Activated naive CD4-positive, alpha-beta T cell treated with anti-CD3 and anti-CD28 coated beads, Interleukin-2, amount 50 U/mL, for 72 hours (primary cell): Measurements from ENCODE around the gene DPYD. TPM values are rescaled to one million over a fixed set of nuclear protein-coding genes. Genes with fewer than 3 reads are reported as not detected.

Source experiments
- ATAC-seq, 2 donors: fragments of 150-1000 bp; cut with Tn5 transposase; 2 replicates each; pipeline ENCODE4 v1.10.0; 2021; ENCODE audit warnings: mild to moderate bottlenecking in 2 of 2, moderate library complexity in 2 of 2
- DNase-seq, 2 donors: peaks; one replicate each; pipeline ENCODE4 v3.0.0; 2021 to 2022; ENCODE audit warnings: low spot score in 2 of 2
- H3K27ac Mint-ChIP-seq, 2 donors: one replicate each; pipeline ENCODE4 v1.8.0; 2022; ENCODE audit warnings: mild to moderate bottlenecking in 2 of 2, mixed read lengths in 2 of 2
- H3K36me3 Mint-ChIP-seq, 2 donors: one replicate each; pipeline ENCODE4 v1.8.0; 2022; ENCODE audit warnings: mixed read lengths in 2 of 2
- H3K9me3 Mint-ChIP-seq, 2 donors: one replicate each; pipeline ENCODE4 v1.8.0; 2022; ENCODE audit warnings: mixed read lengths in 2 of 2
- total RNA-seq, 2 donors: library from RNA; stranded (reverse); gene quantifications; one replicate each; pipeline ENCODE4 v1.2.3, GENCODE V29; 2022

The DPYD gene
- total RNA-seq, 2 donors from 2014 or later, result 10.7 to 11.7 TPM

GRCh38 chr1:97384294-97384968 is 536.4 kb downstream of the DPYD start:
- Mint-ChIP-seq H3K36me3 (no peaks in the 10 kb centered on the region), H3K9me3 (no peaks in the 10 kb centered on the region), H3K27ac (no peak overlapping the region)
- ATAC-seq, result no peak
- no peak for DNase-seq

GRCh38 chr1:97383797-97384196 is 537.0 kb downstream of the DPYD start:
- no peaks in the 10 kb centered on the region for H3K36me3 Mint-ChIP-seq
- H3K27ac Mint-ChIP-seq, result no peak overlapping the region
- peaks cover 0 to 3% of the 10 kb centered on the region in 2 donors for H3K9me3 Mint-ChIP-seq
- ATAC-seq (no peak), DNase-seq (no peak)

- ATAC-seq (no peak), DNase-seq (no peak)
- Mint-ChIP-seq H3K36me3 (no peaks in the 10 kb centered on the region), H3K9me3 (peaks cover 0 to 4% of the 10 kb centered on the region in 2 donors), H3K27ac (no peak overlapping the region)
Measured at GRCh38 chr1:97382206-97382605, 538.6 kb downstream of the DPYD start.

GRCh38 chr1:97379387-97380075 is 541.3 kb downstream of the DPYD start:
- Mint-ChIP-seq H3K27ac (peak overlapping the region in 1 of 2 donors; percentile 68), H3K36me3 (no peaks in the 10 kb centered on the region), H3K9me3 (peaks cover 0 to 4% of the 10 kb centered on the region in 2 donors)
- ATAC-seq (peak; percentile 43 to 50), DNase-seq (no peak)

- Mint-ChIP-seq H3K27ac (no peak overlapping the region), H3K36me3 (no peaks in the 10 kb centered on the region), H3K9me3 (peaks cover 0 to 4% of the 10 kb centered on the region in 2 donors)
- no peak for DNase-seq
- no peak for ATAC-seq
Measured at GRCh38 chr1:97378596-97378995, 542.2 kb downstream of the DPYD start.

- no peak for DNase-seq
- no peak for ATAC-seq
- no peaks in the 10 kb centered on the region for H3K36me3 Mint-ChIP-seq
- peaks cover 0 to 4% of the 10 kb centered on the region in 2 donors for H3K9me3 Mint-ChIP-seq
- peak overlapping the region in 1 of 2 donors; percentile 32 for H3K27ac Mint-ChIP-seq
Measured at GRCh38 chr1:97377432-97378034, 543.3 kb downstream of the DPYD start.

- no peak for DNase-seq
- H3K36me3 Mint-ChIP-seq, result peaks cover 5 to 8% of the 10 kb centered on the region in 2 donors
- no peaks in the 10 kb centered on the region for H3K9me3 Mint-ChIP-seq
- no peak overlapping the region for H3K27ac Mint-ChIP-seq
- no peak for ATAC-seq
Measured at GRCh38 chr1:97373000-97373399, 547.8 kb downstream of the DPYD start.

GRCh38 chr1:97372531-97372930 is 548.3 kb downstream of the DPYD start:
- H3K27ac Mint-ChIP-seq, result no peak overlapping the region
- no peak for DNase-seq

GRCh38 chr1:97368296-97368695 is 552.5 kb downstream of the DPYD start:
- Mint-ChIP-seq H3K9me3 (peaks cover 6% of the 10 kb centered on the region in 2 donors), H3K36me3 (peaks cover 5 to 20% of the 10 kb centered on the region in 2 donors), H3K27ac (no peak overlapping the region)
- ATAC-seq (no peak), DNase-seq (no peak)

More at GRCh38 chr1:97372531-97372930, 548.3 kb downstream of the DPYD start:
- ATAC-seq, result no peak
- H3K36me3 Mint-ChIP-seq, result peaks cover 5 to 11% of the 10 kb centered on the region in 2 donors
- H3K9me3 Mint-ChIP-seq, result no peaks in the 10 kb centered on the region

GRCh38 chr1:97366984-97367383 is 553.9 kb downstream of the DPYD start:
- ATAC-seq, result no peak
- peaks cover 5 to 20% of the 10 kb centered on the region in 2 donors for H3K36me3 Mint-ChIP-seq
- H3K27ac Mint-ChIP-seq, result no peak overlapping the region
- peaks cover 6% of the 10 kb centered on the region in 2 donors for H3K9me3 Mint-ChIP-seq
- DNase-seq, result no peak

- Mint-ChIP-seq H3K9me3 (peaks cover 11% of the 10 kb centered on the region in 2 donors), H3K36me3 (peaks cover 6 to 31% of the 10 kb centered on the region in 2 donors), H3K27ac (no peak overlapping the region)
- DNase-seq (no peak), ATAC-seq (no peak)
Measured at GRCh38 chr1:97365026-97365425, 555.8 kb downstream of the DPYD start.

GRCh38 chr1:97364086-97364485 is 556.7 kb downstream of the DPYD start:
- DNase-seq, result no peak
- peaks cover 15 to 18% of the 10 kb centered on the region in 2 donors for H3K9me3 Mint-ChIP-seq
- ATAC-seq, result no peak
- H3K36me3 Mint-ChIP-seq, result peaks cover 9 to 39% of the 10 kb centered on the region in 2 donors
- H3K27ac Mint-ChIP-seq, result no peak overlapping the region

- no peak for DNase-seq
- Mint-ChIP-seq H3K36me3 (peaks cover 17 to 43% of the 10 kb centered on the region in 2 donors), H3K9me3 (peaks cover 12 to 16% of the 10 kb centered on the region in 2 donors), H3K27ac (no peak overlapping the region)
- no peak for ATAC-seq
Measured at GRCh38 chr1:97356309-97356708, 564.5 kb downstream of the DPYD start.

- H3K27ac Mint-ChIP-seq, result no peak overlapping the region
- no peak for DNase-seq
- no peaks in the 10 kb centered on the region for H3K9me3 Mint-ChIP-seq
- no peak for ATAC-seq
- peaks cover 0 to 11% of the 10 kb centered on the region in 2 donors for H3K36me3 Mint-ChIP-seq
Measured at GRCh38 chr1:97352936-97353382, 567.9 kb downstream of the DPYD start.

- Mint-ChIP-seq H3K9me3 (no peaks in the 10 kb centered on the region), H3K27ac (no peak overlapping the region), H3K36me3 (peaks cover 0 to 5% of the 10 kb centered on the region in 2 donors)
- DNase-seq, result no peak
- no peak for ATAC-seq
Measured at GRCh38 chr1:97351846-97352245, 569.0 kb downstream of the DPYD start.

- Mint-ChIP-seq H3K9me3 (no peaks in the 10 kb centered on the region), H3K36me3 (peaks cover 0 to 5% of the 10 kb centered on the region in 2 donors), H3K27ac (no peak overlapping the region)
- peak in 1 of 2 donors; percentile 68 for ATAC-seq
- DNase-seq, result no peak
Measured at GRCh38 chr1:97350662-97351061, 570.2 kb downstream of the DPYD start.

GRCh38 chr1:97350241-97350640 is 570.6 kb downstream of the DPYD start:
- Mint-ChIP-seq H3K27ac (no peak overlapping the region), H3K9me3 (no peaks in the 10 kb centered on the region), H3K36me3 (peaks cover 0 to 5% of the 10 kb centered on the region in 2 donors)
- ATAC-seq, result no peak
- DNase-seq, result no peak
